K562 (cell line): ENCODE measurements around the gene MIB2. TPM values are rescaled to one million over a fixed set of nuclear protein-coding genes. Genes with fewer than 3 reads are reported as not detected.

Experiments
- CC2D1A ChIP-seq: fragments of 450-650 bp; IDR thresholded peaks from 2 replicates; pipeline ENCODE4 v1.6.1; 2017; ENCODE audit warnings: mild to moderate bottlenecking
- CREB5 ChIP-seq: fragments of 250-450 bp; sonication (Bioruptor Pico); IDR thresholded peaks from 2 replicates; pipeline ENCODE4 v1.5.0; 2020; ENCODE audit warnings: mild to moderate bottlenecking
- ETV6 ChIP-seq, 3 experiments: fragments of 150-350 bp in 1 of 3; sonication (generic) in 1 of 3; formaldehyde crosslinking in 1 of 3; IDR thresholded peaks; 2 replicates each; pipeline versions ENCODE4 v1.6.1 to v1.8.0; 2014 to 2022; ENCODE audit warnings: borderline replicate concordance in 2 of 3, low read depth in 2 of 3, antibody characterized with exemption in 1 of 3, low read length in 1 of 3, mild to moderate bottlenecking in 1 of 3, missing genetic modification reagents in 1 of 3
- IRF9 ChIP-seq: fragments of 450-650 bp; IDR thresholded peaks from 2 replicates; pipeline ENCODE4 v1.6.1; 2016; ENCODE audit warnings: missing biosample characterization, missing genetic modification characterization
- MCM2 ChIP-seq: fragments of 450-650 bp; IDR thresholded peaks from 2 replicates; pipeline ENCODE4 v1.6.1; 2017; ENCODE audit warnings: low read depth, mild to moderate bottlenecking
- MCM7 ChIP-seq, 2 experiments: fragments of 450-650 bp; IDR thresholded peaks; 2 replicates each; pipeline ENCODE4 v1.6.1; 2016 to 2018
- NCOA6 ChIP-seq: fragments of 450-650 bp; IDR thresholded peaks from 2 replicates; pipeline ENCODE4 v1.6.1; 2017; ENCODE audit warnings: mild to moderate bottlenecking
- SMARCC2 ChIP-seq: fragments of 450-650 bp; IDR thresholded peaks from 2 replicates; pipeline ENCODE4 v1.6.1; 2017; ENCODE audit warnings: antibody characterized with exemption, moderate library complexity, mild to moderate bottlenecking, low read depth
- STAT5A ChIP-seq: IDR thresholded peaks from 2 replicates; pipeline ENCODE4 v1.6.1; 2012; ENCODE audit warnings: low read length, inconsistent platforms, borderline replicate concordance
- ZNF311 ChIP-seq: fragments of 250-450 bp; sonication (Bioruptor Pico); IDR thresholded peaks from 2 replicates; pipeline ENCODE4 v1.4.0; 2020; ENCODE audit warnings: mild to moderate bottlenecking, moderate library complexity
- ZNF324 ChIP-seq: fragments of 250-450 bp; sonication (Bioruptor Pico); IDR thresholded peaks from 2 replicates; pipeline ENCODE4 v1.4.0; 2020; ENCODE audit warnings: mild to moderate bottlenecking
- ZNF766 ChIP-seq: fragments of 200-800 bp; sonication (Bioruptor generic); conservative IDR thresholded peaks from 2 replicates; pipeline ENCODE4 v1.6.1; 2016; ENCODE audit warnings: missing genetic modification characterization, missing compliant biosample characterization
- polyA plus RNA-seq, 8 experiments: library from polyadenylated mRNA; depleted of rRNA in 4 of 8; stranded (reverse) in 5 of 8; unstranded in 3 of 8; fragments of >200 nt; fragmentation: Nextera tagmentation in 2 of 8; fragmentation: Illumina TruSeq in 1 of 8; extraction: Ambion mirVana in 2 of 8; extraction: Trizol in 1 of 8; gene quantifications; 2 replicates each; pipeline versions ENCODE4 v1.2.1 to v1.2.3, GENCODE V29; 2011 to 2014; ENCODE audit warnings: inconsistent platforms in 1 of 8, missing spikeins in 1 of 8
- total RNA-seq, 7 experiments: library from RNA; depleted of rRNA in 6 of 7; stranded (reverse); fragments of >200 nt in 6 of 7; fragmentation: Illumina TruSeq in 2 of 7; extraction: Trizol in 2 of 7; gene quantifications; 2 replicates each; pipeline versions ENCODE4 v1.2.1 to v1.2.3, GENCODE V29; 2011 to 2021; ENCODE audit warnings: low replicate concordance in 1 of 7
- TF ChIP-seq, protein P1 (sequence below), 2 experiments: fragments of 450-650 bp; IDR thresholded peaks; 2 replicates each; pipeline ENCODE4 v1.6.1; 2016
- TF ChIP-seq, protein P2 (sequence below): fragments of 450-650 bp; formaldehyde crosslinking; IDR thresholded peaks from 2 replicates; pipeline ENCODE4 v1.4.0; 2020; ENCODE audit warnings: mild to moderate bottlenecking, moderate library complexity
- TF ChIP-seq, protein P3 (sequence below), 2 experiments: fragments of 450-650 bp; IDR thresholded peaks; 2 replicates each; pipeline ENCODE4 v1.6.1; 2018; ENCODE audit warnings: mild to moderate bottlenecking in 2 of 2, low read depth in 1 of 2; ENCODE audit not compliant: partially characterized antibody in 2 of 2

Gene MIB2
- total and polyA plus RNA-seq, 9 of the 15 experiments (the other 6 are each of a cell fraction or from before 2014, with no cell fraction given), result 0.04 to 17.0 (median 4.9) TPM; not detected in 1

DNA sequence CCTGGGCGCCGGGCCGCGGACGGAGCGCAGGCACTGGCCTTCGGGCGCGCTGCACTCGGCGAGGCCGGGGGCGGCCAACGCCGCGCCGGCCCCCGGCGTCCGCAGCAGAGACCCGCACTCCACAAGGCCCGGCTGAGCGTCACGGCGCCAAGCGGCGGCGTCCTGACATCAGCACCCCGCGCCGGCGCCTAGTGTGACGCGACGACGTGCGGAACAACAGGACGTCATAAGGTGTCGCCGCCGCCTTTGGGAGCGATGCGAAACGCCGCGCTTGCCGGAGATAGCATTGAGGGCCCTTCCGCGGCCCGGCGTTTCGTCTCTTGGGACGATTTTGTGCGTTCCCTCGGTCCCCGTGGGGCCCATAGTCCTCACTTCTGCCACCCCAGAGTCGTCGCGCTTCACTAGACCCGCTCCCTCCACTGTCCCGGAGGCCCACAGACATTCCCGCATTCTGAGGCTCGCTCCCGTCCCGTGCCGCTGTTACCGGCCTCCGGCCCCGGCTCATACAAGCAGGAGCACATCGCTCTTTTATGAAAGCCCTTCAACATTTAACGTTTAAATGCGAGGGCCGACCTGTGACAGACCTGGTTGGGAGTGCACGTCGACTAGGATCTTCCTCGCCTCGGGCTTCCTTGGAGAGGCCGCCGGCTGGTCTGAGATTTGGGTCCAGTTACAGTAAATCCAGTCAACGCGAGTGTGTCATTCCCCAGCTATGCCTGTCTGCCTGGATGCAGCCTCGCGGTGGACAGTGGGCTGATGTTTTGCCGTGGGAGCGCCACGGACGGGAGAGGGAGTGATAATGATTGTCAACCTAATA lies 40.4 kb upstream of the MIB2 start, which contains the start of gene SSU72 (continued):
- TF ChIP-seq, protein P1, sequence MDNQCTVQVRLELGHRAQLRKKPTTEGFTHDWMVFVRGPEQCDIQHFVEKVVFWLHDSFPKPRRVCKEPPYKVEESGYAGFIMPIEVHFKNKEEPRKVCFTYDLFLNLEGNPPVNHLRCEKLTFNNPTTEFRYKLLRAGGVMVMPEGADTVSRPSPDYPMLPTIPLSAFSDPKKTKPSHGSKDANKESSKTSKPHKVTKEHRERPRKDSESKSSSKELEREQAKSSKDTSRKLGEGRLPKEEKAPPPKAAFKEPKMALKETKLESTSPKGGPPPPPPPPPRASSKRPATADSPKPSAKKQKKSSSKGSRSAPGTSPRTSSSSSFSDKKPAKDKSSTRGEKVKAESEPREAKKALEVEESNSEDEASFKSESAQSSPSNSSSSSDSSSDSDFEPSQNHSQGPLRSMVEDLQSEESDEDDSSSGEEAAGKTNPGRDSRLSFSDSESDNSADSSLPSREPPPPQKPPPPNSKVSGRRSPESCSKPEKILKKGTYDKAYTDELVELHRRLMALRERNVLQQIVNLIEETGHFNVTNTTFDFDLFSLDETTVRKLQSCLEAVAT (IDR thresholded peaks at IDR 0.05), result peak in 1 of 2 experiments; percentile 97; a peak in 2 of 4 replicates
- TF ChIP-seq, protein P2, sequence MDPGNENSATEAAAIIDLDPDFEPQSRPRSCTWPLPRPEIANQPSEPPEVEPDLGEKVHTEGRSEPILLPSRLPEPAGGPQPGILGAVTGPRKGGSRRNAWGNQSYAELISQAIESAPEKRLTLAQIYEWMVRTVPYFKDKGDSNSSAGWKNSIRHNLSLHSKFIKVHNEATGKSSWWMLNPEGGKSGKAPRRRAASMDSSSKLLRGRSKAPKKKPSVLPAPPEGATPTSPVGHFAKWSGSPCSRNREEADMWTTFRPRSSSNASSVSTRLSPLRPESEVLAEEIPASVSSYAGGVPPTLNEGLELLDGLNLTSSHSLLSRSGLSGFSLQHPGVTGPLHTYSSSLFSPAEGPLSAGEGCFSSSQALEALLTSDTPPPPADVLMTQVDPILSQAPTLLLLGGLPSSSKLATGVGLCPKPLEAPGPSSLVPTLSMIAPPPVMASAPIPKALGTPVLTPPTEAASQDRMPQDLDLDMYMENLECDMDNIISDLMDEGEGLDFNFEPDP (CRISPR knock-in tag), result no peak
- TF ChIP-seq ZNF766 (CRISPR knock-in tag) (peak; percentile 74; the same call in 1 of the 2 replicates), SMARCC2 (no peak; the same call in 1 of the 2 replicates), ZNF324 (CRISPR knock-in tag) (0 out of 2 replicates have a peak, but pooled peaks have one; percentile 43), STAT5A (no peak), CC2D1A (0 out of 2 replicates have a peak, but pooled peaks have one; percentile 36), ZNF311 (CRISPR knock-in tag) (no peak), ETV6 (IDR thresholded peaks at IDR 0.05; ENCODE audit: borderline replicate concordance in 1 of 2, low read depth in 2 of 2, low read length in 1 of 2) (no peak), ETV6 (CRISPR knock-in tag; IDR thresholded peaks at IDR 0.05; ENCODE audit: borderline replicate concordance) (no peak), MCM2 (no peak), IRF9 (tag) (no peak), NCOA6 (no peak; the same call in 1 of the 2 replicates), MCM7 (IDR thresholded peaks at IDR 0.05) (no peak), CREB5 (CRISPR knock-in tag) (no peak)
- TF ChIP-seq, protein P3, sequence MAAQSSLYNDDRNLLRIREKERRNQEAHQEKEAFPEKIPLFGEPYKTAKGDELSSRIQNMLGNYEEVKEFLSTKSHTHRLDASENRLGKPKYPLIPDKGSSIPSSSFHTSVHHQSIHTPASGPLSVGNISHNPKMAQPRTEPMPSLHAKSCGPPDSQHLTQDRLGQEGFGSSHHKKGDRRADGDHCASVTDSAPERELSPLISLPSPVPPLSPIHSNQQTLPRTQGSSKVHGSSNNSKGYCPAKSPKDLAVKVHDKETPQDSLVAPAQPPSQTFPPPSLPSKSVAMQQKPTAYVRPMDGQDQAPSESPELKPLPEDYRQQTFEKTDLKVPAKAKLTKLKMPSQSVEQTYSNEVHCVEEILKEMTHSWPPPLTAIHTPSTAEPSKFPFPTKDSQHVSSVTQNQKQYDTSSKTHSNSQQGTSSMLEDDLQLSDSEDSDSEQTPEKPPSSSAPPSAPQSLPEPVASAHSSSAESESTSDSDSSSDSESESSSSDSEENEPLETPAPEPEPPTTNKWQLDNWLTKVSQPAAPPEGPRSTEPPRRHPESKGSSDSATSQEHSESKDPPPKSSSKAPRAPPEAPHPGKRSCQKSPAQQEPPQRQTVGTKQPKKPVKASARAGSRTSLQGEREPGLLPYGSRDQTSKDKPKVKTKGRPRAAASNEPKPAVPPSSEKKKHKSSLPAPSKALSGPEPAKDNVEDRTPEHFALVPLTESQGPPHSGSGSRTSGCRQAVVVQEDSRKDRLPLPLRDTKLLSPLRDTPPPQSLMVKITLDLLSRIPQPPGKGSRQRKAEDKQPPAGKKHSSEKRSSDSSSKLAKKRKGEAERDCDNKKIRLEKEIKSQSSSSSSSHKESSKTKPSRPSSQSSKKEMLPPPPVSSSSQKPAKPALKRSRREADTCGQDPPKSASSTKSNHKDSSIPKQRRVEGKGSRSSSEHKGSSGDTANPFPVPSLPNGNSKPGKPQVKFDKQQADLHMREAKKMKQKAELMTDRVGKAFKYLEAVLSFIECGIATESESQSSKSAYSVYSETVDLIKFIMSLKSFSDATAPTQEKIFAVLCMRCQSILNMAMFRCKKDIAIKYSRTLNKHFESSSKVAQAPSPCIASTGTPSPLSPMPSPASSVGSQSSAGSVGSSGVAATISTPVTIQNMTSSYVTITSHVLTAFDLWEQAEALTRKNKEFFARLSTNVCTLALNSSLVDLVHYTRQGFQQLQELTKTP (IDR thresholded peaks at IDR 0.05; ENCODE audit: low read depth in 1 of 2, partially characterized antibody in 2 of 2), result peak in 1 of 2 experiments; percentile 67
